DOHH2 (cell line): ENCODE data around the gene RNF13.
"Not testable (repeated sequence)": the region's sequence is repeated elsewhere in the genome, so short reads cannot be mapped to it uniquely, and the experiment has no call there.

ENCODE experiments used
- H3F3A ChIP-seq: fragments of 200-600 bp; sonication (generic), shearing (Covaris generic); 2 replicates; pipeline ENCODE4 v1.6.0; 2016; ENCODE audit warnings: antibody characterized with exemption, mild to moderate bottlenecking; ENCODE audit not compliant: control insufficient read depth, insufficient read depth
- H3K27ac ChIP-seq: fragments of 200-600 bp; sonication (generic); 2 replicates; pipeline ENCODE4 v1.5.1; 2014; ENCODE audit warnings: low read depth, mild to moderate bottlenecking, low read length, moderate library complexity
- H3K27me3 ChIP-seq: fragments of 200-600 bp; sonication (generic); 2 replicates; pipeline ENCODE4 v1.6.1; 2014; ENCODE audit warnings: mild to moderate bottlenecking, low read length, mixed read lengths; ENCODE audit not compliant: control insufficient read depth
- H3K36me3 ChIP-seq: fragments of 200-600 bp; sonication (generic); 2 replicates; pipeline ENCODE4 v1.6.1; 2014; ENCODE audit warnings: mild to moderate bottlenecking, low read length, moderate library complexity, mixed read lengths; ENCODE audit not compliant: control insufficient read depth
- H3K4me1 ChIP-seq: fragments of 200-600 bp; sonication (generic); 2 replicates; pipeline ENCODE4 v1.6.1; 2014; ENCODE audit warnings: mild to moderate bottlenecking, low read length, mixed read lengths; ENCODE audit not compliant: control insufficient read depth
- H3K4me2 ChIP-seq: fragments of 200-600 bp; sonication (generic); 2 replicates; pipeline ENCODE4 v1.6.0; 2014; ENCODE audit warnings: mild to moderate bottlenecking, low read length, moderate library complexity
- H3K4me3 ChIP-seq: fragments of 200-600 bp; sonication (generic); 2 replicates; pipeline ENCODE4 v1.5.1; 2014; ENCODE audit warnings: mild to moderate bottlenecking, low read length, mixed read lengths
- H3K79me2 ChIP-seq: fragments of 200-600 bp; sonication (generic); 2 replicates; pipeline ENCODE4 v1.6.1; 2014; ENCODE audit warnings: mild to moderate bottlenecking, low read length, mixed read lengths; ENCODE audit not compliant: control insufficient read depth
- H3K9me2 ChIP-seq: fragments of 200-600 bp; sonication (generic); replicated peaks from 2 replicates; pipeline ENCODE4 v1.6.1; 2014; ENCODE audit warnings: mild to moderate bottlenecking, low read length, mixed read lengths; ENCODE audit not compliant: control insufficient read depth
- H3K9me3 ChIP-seq: fragments of 200-600 bp; sonication (generic); 2 replicates; pipeline ENCODE4 v1.6.1; 2014; ENCODE audit warnings: antibody characterized with exemption, low read length, mixed read lengths; ENCODE audit not compliant: control insufficient read depth, insufficient read depth
- H4K20me1 ChIP-seq: fragments of 200-600 bp; sonication (generic); 2 replicates; pipeline ENCODE4 v1.6.0; 2014; ENCODE audit warnings: low read depth, mild to moderate bottlenecking, antibody characterized with exemption, low read length, moderate library complexity; ENCODE audit not compliant: control insufficient read depth, insufficient read depth
- CTCF ChIP-seq: fragments of 200-600 bp; sonication (generic); IDR thresholded peaks from one replicate; pipeline ENCODE4 v1.5.1; 2014; ENCODE audit warnings: antibody characterized with exemption, mild to moderate bottlenecking, low read depth, low read length; ENCODE audit not compliant: poor library complexity, severe bottlenecking
- EZH2phosphoT487 ChIP-seq: fragments of 200-600 bp; sonication (generic); IDR thresholded peaks from 2 replicates; pipeline ENCODE4 v1.6.1; 2017; ENCODE audit warnings: borderline replicate concordance, mild to moderate bottlenecking, antibody characterized with exemption, low read length, moderate library complexity, mixed read lengths

Gene RNF13

DNA sequence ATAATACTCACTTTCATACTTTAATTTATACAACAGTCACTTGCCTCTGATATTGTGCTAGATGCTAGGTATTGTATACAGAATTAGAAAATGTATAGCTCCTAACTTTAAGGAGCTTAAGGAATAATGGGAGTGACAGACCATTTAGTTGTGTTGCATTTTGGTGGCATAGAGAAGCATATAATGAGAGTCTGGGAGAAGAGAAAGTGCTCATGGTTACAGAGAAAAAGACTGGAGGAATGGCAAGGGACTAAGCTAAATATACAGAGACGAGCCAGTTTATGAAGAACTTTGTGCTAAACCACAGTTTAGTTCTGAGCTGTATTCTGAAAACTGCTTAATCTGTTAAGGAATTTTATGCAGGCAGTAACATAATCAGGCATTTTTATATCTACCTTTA, 6.4 kb downstream of the RNF13 start:
- Histone ChIP-seq H3K36me3 (peaks cover 18% of the 10 kb centered on the region), H3K9me3 (peaks cover 16% of the 10 kb centered on the region), H3K79me2 (peaks cover 99% of the 10 kb centered on the region), H3F3A (no peaks in the 10 kb centered on the region), H3K4me1 (peaks cover 19% of the 10 kb centered on the region), H4K20me1 (0 out of 2 replicates have a peak, but pooled peaks cover 9% of the 10 kb centered on the region), H3K4me3 (no peak overlapping the region), H3K27ac (no peak overlapping the region), H3K4me2 (no peak overlapping the region), H3K9me2 (no peaks in the 10 kb centered on the region), H3K27me3 (no peaks in the 10 kb centered on the region)
- no peak for TF ChIP-seq CTCF

GRCh38 chr3:149820183-149820582, 7.2 kb downstream of the RNF13 start:
- Histone ChIP-seq H3K79me2 (peaks cover 98% of the 10 kb centered on the region), H3K27ac (no peak overlapping the region), H3F3A (no peaks in the 10 kb centered on the region), H3K27me3 (no peaks in the 10 kb centered on the region), H3K9me2 (no peaks in the 10 kb centered on the region), H3K36me3 (peaks cover 18% of the 10 kb centered on the region), H3K4me1 (peaks cover 11% of the 10 kb centered on the region), H3K4me2 (no peak overlapping the region), H4K20me1 (0 out of 2 replicates have a peak, but pooled peaks cover 2% of the 10 kb centered on the region), H3K9me3 (peaks cover 16% of the 10 kb centered on the region), H3K4me3 (no peak overlapping the region)
- TF ChIP-seq CTCF = no peak
- no peak for TF ChIP-seq EZH2phosphoT487

GRCh38 chr3:149826636-149827035, 13.6 kb downstream of the RNF13 start:
- no peaks in the 10 kb centered on the region for H4K20me1 ChIP-seq
- no peak overlapping the region for H3K27ac ChIP-seq
- TF ChIP-seq EZH2phosphoT487 = no peak
- TF ChIP-seq CTCF = no peak
- H3K4me2 ChIP-seq = no peak overlapping the region
- peaks cover 10% of the 10 kb centered on the region for H3K36me3 ChIP-seq
- peaks cover 28% of the 10 kb centered on the region for H3K9me3 ChIP-seq
- no peaks in the 10 kb centered on the region for H3F3A ChIP-seq
- peaks cover 88% of the 10 kb centered on the region for H3K79me2 ChIP-seq
- no peaks in the 10 kb centered on the region for H3K27me3 ChIP-seq
- no peaks in the 10 kb centered on the region for H3K4me1 ChIP-seq
- H3K9me2 ChIP-seq = no peaks in the 10 kb centered on the region
- no peak overlapping the region for H3K4me3 ChIP-seq

DNA sequence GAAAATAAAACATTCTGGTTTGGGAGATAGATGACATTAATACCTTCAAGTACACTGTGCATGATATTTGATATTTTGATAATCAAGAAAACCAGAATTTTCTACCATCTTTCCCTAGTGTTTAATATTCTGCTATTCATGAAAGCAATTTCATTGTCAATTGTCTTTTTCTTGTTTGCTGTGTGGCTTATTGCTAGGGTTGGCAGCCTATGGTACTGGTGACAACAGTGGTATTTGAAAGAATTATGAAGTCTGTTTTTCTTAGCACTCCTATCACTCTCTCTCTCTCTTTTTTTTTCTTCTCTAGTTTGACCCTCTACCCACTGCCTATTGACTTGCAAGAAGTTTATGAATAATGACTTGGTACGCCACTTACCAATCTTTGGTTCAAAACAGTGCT, 15.4 kb downstream of the RNF13 start:
- no peak for TF ChIP-seq EZH2phosphoT487
- no peak for TF ChIP-seq CTCF
- H3K27me3 ChIP-seq = no peaks in the 10 kb centered on the region
- H3K79me2 ChIP-seq = peaks cover 86% of the 10 kb centered on the region
- peaks cover 6% of the 10 kb centered on the region; the same call in 1 of the 2 replicates for H3K36me3 ChIP-seq
- no peaks in the 10 kb centered on the region for H3K9me2 ChIP-seq
- no peaks in the 10 kb centered on the region for H3K4me1 ChIP-seq
- H3K9me3 ChIP-seq = peaks cover 35% of the 10 kb centered on the region
- H3K4me3 ChIP-seq = no peak overlapping the region
- H3F3A ChIP-seq = no peaks in the 10 kb centered on the region
- no peak overlapping the region for H3K27ac ChIP-seq
- H4K20me1 ChIP-seq = no peaks in the 10 kb centered on the region
- H3K4me2 ChIP-seq = no peak overlapping the region

DNA sequence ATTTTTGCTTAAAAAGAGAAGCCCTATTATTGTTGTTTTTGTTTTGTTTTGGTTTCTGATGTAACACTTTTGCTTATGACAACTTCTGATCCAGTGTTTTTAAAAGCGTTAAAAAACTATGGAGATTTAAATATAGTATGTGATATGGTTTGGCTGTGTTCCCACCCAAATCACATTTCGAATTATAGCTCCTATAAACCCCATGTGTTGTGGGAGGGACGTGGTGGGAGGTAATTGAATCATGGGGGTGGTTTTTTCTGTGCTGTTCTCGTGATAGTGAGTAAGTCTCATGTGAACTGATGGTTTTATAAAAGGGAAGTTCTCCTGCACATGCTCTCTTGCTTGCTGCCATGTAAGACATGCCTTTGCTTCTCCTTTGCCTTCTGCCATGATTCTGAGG, 16.6 kb downstream of the RNF13 start:
- H3K79me2 ChIP-seq = peaks cover 86% of the 10 kb centered on the region
- peaks cover 42% of the 10 kb centered on the region for H3K9me3 ChIP-seq
- H3K4me2 ChIP-seq, H3K4me1 ChIP-seq, H3K4me3 ChIP-seq, H4K20me1 ChIP-seq, H3K27me3 ChIP-seq, H3F3A ChIP-seq, H3K27ac ChIP-seq, H3K36me3 ChIP-seq, H3K9me2 ChIP-seq: not testable (repeated sequence)
